PC-9 (cell line): Measurements from ENCODE around the gene TEPSIN. TPM values are rescaled to one million over a fixed set of nuclear protein-coding genes. Genes with fewer than 3 reads are reported as not detected.

Source experiments
- BruUV-seq: library from RNA; stranded (reverse); fragments of 400-500 nt; replicated peaks from 2 replicates; lab custom pipeline; 2021; lab: Mats Ljungman, UMichigan
- CTCF ChIA-PET: fragments of 300-600 bp; sonication (Branson Sonifier 250); formaldehyde crosslinking; loops from one replicate; lab custom pipeline; 2022; ENCODE audit warnings: antibody characterized with exemption; lab: Charles Lee
- POLR2A ChIA-PET: fragments of 300-600 bp; sonication (Branson Sonifier 250); formaldehyde crosslinking; loops from one replicate; lab custom pipeline; 2022; ENCODE audit warnings: antibody characterized with exemption; ENCODE audit not compliant: unreplicated experiment; lab: Charles Lee
- DNase-seq, 2 experiments: peaks; one replicate each; pipeline versions ENCODE4 v3.0.0 to v3.0.0-alpha.2; 2015 to 2022; ENCODE audit warnings: mixed read lengths in 1 of 2
- H2AFZ ChIP-seq: fragments of 200-600 bp; sonication (generic); 2 replicates; pipeline ENCODE4 v1.8.1; 2017; ENCODE audit warnings: antibody characterized with exemption
- H3F3A ChIP-seq: fragments of 200-600 bp; sonication (generic); 2 replicates; pipeline ENCODE4 v1.8.1; 2017; ENCODE audit warnings: antibody characterized with exemption, mild to moderate bottlenecking, low read depth; ENCODE audit not compliant: insufficient read depth
- H3K27ac ChIP-seq: fragments of 200-600 bp; sonication (generic); 2 replicates; pipeline ENCODE4 v1.6.1; 2016; ENCODE audit warnings: mixed run types
- H3K27me3 ChIP-seq: fragments of 200-600 bp; sonication (generic); 2 replicates; pipeline ENCODE4 v1.6.1; 2016; ENCODE audit warnings: low read depth, mixed run types; ENCODE audit not compliant: insufficient read depth
- H3K36me3 ChIP-seq: fragments of 200-600 bp; sonication (generic); 2 replicates; pipeline ENCODE4 v1.6.1; 2016; ENCODE audit warnings: low read depth, mixed run types
- H3K4me1 ChIP-seq: fragments of 200-600 bp; sonication (generic); replicated peaks from 2 replicates; pipeline ENCODE4 v1.6.1; 2016; ENCODE audit warnings: mixed run types; ENCODE audit not compliant: insufficient read depth
- H3K4me2 ChIP-seq: fragments of 200-600 bp; sonication (generic); 2 replicates; pipeline ENCODE4 v1.6.1; 2017; ENCODE audit warnings: mixed run types
- H3K4me3 ChIP-seq: fragments of 200-600 bp; sonication (generic); 2 replicates; pipeline ENCODE4 v1.6.1; 2016; ENCODE audit warnings: mixed run types
- H3K79me2 ChIP-seq: fragments of 200-600 bp; sonication (generic); 2 replicates; pipeline ENCODE4 v1.6.1; 2017; ENCODE audit warnings: low read depth, mixed run types
- H3K9me2 ChIP-seq: fragments of 200-600 bp; sonication (generic); 2 replicates; pipeline ENCODE4 v1.8.1; 2017; ENCODE audit warnings: mild to moderate bottlenecking; ENCODE audit not compliant: insufficient read depth
- H3K9me3 ChIP-seq: fragments of 200-600 bp; sonication (generic); 2 replicates; pipeline ENCODE4 v1.8.1; 2016; ENCODE audit warnings: low read depth; ENCODE audit not compliant: insufficient read depth
- H4K20me1 ChIP-seq: fragments of 200-600 bp; sonication (generic); 2 replicates; pipeline ENCODE4 v1.8.1; 2017; ENCODE audit not compliant: insufficient read depth
- EZH2 ChIP-seq: fragments of 200-600 bp; sonication (generic); IDR thresholded peaks from 2 replicates; pipeline ENCODE4 v1.8.0; 2017; ENCODE audit warnings: antibody characterized with exemption, low read depth
- intact Hi-C: fragments of 100-400 bp; cut with micrococcal nuclease; formaldehyde crosslinking; loops from one replicate; pipeline ENCODE4 v1.10.0; 2022; ENCODE audit not compliant: unreplicated experiment
- total RNA-seq: library from RNA; stranded (reverse); gene quantifications from 2 replicates; pipeline ENCODE4 v1.2.3, GENCODE V29; 2021
- TF ChIP-seq, protein P1 (sequence below): fragments of 200-600 bp; sonication (generic); conservative IDR thresholded peaks from 2 replicates; pipeline ENCODE4 v1.6.1; 2017; ENCODE audit warnings: mixed run types, antibody characterized with exemption, mild to moderate bottlenecking, moderate library complexity

The TEPSIN gene
- total RNA-seq, 1 experiment from 2014 or later = 35.0 TPM

DNA sequence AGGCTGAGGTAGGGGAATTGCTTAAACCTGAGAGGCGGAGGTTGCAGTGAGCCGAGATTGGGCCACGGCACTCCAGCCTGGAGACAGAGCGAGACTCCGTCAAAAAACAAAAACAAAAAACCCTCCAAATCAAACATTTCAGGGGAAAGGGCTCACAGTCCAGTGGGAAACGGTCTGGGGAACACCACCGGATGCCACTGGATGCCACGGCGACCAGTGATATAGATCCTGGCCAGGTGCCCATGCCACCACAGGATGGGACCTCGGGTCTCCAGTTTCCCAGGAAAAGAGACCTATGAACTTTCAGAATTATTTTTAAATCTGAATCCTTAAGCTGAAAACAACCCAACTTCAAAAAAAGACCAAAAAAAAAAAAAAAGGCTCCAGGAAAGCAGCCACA lies 28.4 kb downstream of the TEPSIN start:
- Histone ChIP-seq H3K4me3 (no peak overlapping the region), H3K36me3 (no peaks in the 10 kb centered on the region), H3K79me2 (no peaks in the 10 kb centered on the region), H2AFZ (no peak overlapping the region), H3K27me3 (no peaks in the 10 kb centered on the region), H3F3A (no peaks in the 10 kb centered on the region), H3K9me3 (no peaks in the 10 kb centered on the region), H4K20me1 (no peaks in the 10 kb centered on the region), H3K4me2 (no peak overlapping the region), H3K27ac (no peak overlapping the region), H3K9me2 (no peaks in the 10 kb centered on the region), H3K4me1 (no peaks in the 10 kb centered on the region)
- intact Hi-C loops = no loop called here
- no peak for DNase-seq
- ChIA-PET CTCF (no interaction called here), POLR2A (no interaction called here)
- BruUV-seq = no TSS peak
- TF ChIP-seq EZH2 = no peak
- TF ChIP-seq, protein P1, sequence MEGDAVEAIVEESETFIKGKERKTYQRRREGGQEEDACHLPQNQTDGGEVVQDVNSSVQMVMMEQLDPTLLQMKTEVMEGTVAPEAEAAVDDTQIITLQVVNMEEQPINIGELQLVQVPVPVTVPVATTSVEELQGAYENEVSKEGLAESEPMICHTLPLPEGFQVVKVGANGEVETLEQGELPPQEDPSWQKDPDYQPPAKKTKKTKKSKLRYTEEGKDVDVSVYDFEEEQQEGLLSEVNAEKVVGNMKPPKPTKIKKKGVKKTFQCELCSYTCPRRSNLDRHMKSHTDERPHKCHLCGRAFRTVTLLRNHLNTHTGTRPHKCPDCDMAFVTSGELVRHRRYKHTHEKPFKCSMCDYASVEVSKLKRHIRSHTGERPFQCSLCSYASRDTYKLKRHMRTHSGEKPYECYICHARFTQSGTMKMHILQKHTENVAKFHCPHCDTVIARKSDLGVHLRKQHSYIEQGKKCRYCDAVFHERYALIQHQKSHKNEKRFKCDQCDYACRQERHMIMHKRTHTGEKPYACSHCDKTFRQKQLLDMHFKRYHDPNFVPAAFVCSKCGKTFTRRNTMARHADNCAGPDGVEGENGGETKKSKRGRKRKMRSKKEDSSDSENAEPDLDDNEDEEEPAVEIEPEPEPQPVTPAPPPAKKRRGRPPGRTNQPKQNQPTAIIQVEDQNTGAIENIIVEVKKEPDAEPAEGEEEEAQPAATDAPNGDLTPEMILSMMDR = no peak

DNA sequence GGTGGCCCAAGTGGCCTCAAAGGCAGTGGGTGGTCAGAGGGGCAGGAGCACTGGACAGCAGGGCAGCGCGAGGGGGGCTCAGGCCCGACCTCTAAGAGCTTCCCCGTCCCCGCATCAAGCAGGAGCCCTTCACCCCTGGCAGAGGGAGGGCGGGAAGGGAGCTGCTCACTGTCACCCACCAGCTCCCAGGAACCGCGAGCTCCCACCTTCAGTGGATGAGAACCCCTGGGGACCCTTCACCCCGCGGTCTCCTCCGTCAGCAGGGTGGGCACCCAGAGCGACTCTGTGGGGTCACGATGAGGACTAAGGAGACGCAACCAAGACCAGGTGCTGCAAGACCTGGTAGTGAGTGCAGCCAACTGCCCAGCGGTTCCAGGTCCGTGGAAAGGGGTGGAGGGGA lies 29.7 kb downstream of the TEPSIN start:
- TF ChIP-seq EZH2 = no peak
- TF ChIP-seq, protein P1 = no peak
- Histone ChIP-seq H4K20me1 (no peaks in the 10 kb centered on the region), H3K36me3 (no peaks in the 10 kb centered on the region), H3F3A (no peaks in the 10 kb centered on the region), H3K27ac (no peak overlapping the region), H3K4me1 (no peaks in the 10 kb centered on the region), H3K4me3 (no peak overlapping the region), H3K27me3 (no peaks in the 10 kb centered on the region), H2AFZ (no peak overlapping the region), H3K9me2 (no peaks in the 10 kb centered on the region), H3K9me3 (no peaks in the 10 kb centered on the region), H3K79me2 (no peaks in the 10 kb centered on the region), H3K4me2 (no peak overlapping the region)
- ChIA-PET POLR2A (no interaction called here), CTCF (no interaction called here)
- intact Hi-C loops = no loop called here
- DNase-seq = no peak
- no TSS peak for BruUV-seq

DNA sequence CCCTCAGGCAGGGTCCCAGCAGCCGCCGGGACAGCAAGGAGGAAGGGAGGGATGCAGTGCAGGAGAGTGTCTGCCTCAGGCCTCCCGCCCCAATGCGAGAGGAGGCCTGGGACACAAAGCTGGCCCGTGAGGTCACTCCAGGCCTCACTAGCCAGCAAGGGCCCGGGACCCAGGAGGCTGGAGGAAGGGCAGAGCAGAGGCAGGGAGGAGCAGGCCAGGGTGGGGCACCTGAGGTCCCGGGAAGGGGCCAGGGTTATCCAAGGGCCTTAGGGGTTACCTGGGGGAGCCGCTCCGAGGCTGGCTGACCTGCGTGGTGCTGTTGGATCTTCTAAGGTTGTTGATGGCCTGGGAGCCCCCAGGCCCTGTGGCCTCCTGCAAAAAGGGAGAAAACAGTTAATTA lies 30.2 kb downstream of the TEPSIN start:
- Histone ChIP-seq H4K20me1 (no peaks in the 10 kb centered on the region), H3K4me1 (no peaks in the 10 kb centered on the region), H3K36me3 (no peaks in the 10 kb centered on the region), H3K27me3 (no peaks in the 10 kb centered on the region), H2AFZ (no peak overlapping the region), H3K79me2 (no peaks in the 10 kb centered on the region), H3F3A (no peaks in the 10 kb centered on the region), H3K9me2 (no peaks in the 10 kb centered on the region), H3K4me3 (no peak overlapping the region), H3K27ac (no peak overlapping the region), H3K9me3 (no peaks in the 10 kb centered on the region), H3K4me2 (no peak overlapping the region)
- no peak for DNase-seq
- intact Hi-C loops = no loop called here
- ChIA-PET POLR2A (no interaction called here), CTCF (no interaction called here)
- no TSS peak for BruUV-seq
- TF ChIP-seq, protein P1 = no peak
- no peak for TF ChIP-seq EZH2
